SK-N-MC (cell line): ENCODE data around the gene ID3.

ENCODE experiments used
- EZH2 ChIP-seq: fragments of 200-600 bp; sonication (generic); IDR thresholded peaks from one replicate; pipeline ENCODE4 v1.6.1; 2017; ENCODE audit warnings: antibody characterized with exemption
- FOXP2 ChIP-seq: optimal IDR thresholded peaks from 2 replicates; pipeline ENCODE3; 2011; ENCODE audit warnings: mild to moderate bottlenecking, moderate library complexity; ENCODE audit not compliant: insufficient read depth; ENCODE audit errors: extremely low read length, control extremely low read depth
- POLR2AphosphoS5 ChIP-seq: IDR thresholded peaks from 2 replicates; pipeline ENCODE4 v1.6.1; 2012; ENCODE audit warnings: mild to moderate bottlenecking, low read depth, low read length, borderline replicate concordance

- TF ChIP-seq POLR2AphosphoS5, result no peak
- TF ChIP-seq EZH2, result no peak
- no peak for TF ChIP-seq FOXP2
Observed at GRCh38 chr1:23551849-23552248, 7.5 kb downstream of the ID3 start.
